GM19452 (cell line): ENCODE measurements around the gene ARID1B.
"Not testable (repeated sequence)": the region's sequence is repeated elsewhere in the genome, so short reads cannot be mapped to it uniquely, and the experiment has no call there.

Source experiments
- ATAC-seq: cut with Tn5 transposase; IDR thresholded peaks from one replicate; pipeline ENCODE4 v1.9.1; 2021; ENCODE audit not compliant: unreplicated experiment

ARID1B gene

DNA sequence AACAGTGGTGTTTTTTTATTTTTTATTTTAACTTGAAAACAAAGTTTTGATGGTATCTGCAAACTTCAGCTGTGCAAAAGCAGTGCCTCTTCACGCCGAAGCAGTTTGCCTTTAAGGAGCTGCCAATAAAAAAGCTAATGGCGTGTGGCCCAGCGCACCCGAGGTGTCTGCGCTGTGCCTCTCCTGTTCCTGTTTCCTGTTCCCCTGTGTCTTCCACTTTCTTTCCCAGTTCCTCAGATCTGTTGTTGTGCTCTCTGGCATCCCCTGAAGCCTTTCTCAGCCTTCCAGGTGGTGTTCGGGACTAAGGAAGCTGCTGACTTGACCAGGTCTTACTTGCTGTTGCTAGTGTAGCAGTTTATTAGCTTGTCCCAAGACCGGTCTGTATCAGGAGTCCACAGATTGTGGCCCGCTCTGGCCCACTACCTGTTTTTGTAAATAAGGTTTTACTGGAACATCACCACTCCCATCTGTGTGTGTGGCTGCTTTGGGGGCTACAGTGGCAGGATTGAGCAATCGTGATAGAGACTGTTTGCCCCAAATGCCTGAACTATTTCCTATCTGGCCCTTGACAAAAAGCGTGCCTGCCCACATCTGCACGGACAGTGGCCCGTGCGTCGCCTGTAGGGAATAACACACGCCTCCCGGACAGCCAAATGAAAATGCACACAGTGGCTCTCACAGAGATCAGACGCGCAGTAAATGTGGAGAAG, 367.8 kb downstream of the ARID1B start:
- ATAC-seq: no peak

DNA sequence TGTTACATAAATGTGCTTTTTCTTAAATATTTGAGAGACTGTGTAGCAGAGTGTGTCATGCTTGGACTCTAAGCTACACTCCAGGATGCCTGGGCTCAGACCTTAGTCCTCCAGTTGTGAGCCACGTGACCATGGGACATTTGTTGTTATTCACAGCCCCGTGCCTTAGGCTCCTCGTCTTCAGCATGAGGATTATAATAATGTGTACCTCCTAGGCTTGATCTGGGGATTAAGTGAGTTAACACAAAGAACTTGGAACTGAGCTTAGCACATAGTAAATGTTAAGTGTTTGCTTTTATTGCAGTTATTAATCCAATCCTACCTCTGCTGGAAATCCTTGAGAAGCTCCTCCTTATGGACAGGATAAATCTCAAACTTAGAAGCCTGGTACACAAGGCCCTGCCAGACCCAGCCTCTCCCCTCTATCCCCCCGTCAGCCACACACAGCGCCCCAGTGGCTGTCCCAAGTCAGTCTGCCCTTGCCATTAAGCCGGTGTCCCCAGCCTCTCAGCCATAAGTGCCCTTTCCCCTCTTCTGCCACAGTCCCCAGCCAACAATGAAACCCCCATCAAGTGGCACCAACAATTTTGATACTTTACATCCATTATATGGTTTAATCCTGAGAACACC, 368.6 kb downstream of the ARID1B start:
- no peak for ATAC-seq

DNA sequence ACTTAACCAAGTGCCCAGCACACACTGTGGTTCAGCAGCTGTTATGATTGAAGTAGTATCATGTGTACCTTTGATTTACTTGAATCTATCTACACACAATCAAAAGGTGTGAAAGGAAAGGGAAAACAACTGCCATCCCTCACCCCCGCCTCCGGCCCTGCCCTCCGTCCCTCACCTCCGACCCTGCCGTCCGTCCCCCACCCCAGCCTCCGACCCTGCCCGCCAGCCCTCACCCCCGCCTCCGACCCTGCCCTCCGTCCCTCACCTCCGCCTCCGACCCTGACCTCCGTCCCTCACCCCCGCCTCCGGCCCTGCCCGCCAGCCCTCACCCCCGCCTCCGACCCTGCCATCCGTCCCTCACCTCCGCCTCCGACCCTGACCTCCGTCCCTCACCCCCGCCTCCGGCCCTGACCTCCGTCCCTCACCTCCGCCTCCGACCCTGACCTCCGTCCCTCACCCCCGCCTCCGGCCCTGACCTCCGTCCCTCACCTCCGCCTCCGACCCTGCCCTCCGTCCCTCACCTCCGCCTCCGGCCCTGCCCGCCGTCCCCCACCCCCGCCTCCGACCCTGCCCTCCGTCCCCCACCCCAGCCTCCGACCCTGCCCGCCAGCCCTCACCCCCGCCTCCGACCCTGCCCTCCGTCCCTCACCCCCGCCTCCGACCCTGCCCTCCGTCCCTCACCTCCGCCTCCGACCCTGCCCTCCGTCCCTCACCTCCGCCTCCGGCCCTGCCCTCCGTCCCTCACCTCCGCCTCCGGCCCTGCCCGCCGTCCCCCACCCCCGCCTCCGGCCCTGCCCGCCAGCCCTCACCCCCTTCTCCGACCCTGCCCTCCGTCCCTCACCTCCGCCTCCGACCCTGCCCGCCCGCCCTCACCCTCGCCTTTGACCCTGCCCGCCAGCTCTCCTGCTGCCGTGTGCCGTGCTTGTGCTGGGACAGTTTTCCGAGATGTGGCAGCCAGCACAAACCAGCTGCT, 370.2 kb downstream of the ARID1B start:
- ATAC-seq: not testable (repeated sequence)

DNA sequence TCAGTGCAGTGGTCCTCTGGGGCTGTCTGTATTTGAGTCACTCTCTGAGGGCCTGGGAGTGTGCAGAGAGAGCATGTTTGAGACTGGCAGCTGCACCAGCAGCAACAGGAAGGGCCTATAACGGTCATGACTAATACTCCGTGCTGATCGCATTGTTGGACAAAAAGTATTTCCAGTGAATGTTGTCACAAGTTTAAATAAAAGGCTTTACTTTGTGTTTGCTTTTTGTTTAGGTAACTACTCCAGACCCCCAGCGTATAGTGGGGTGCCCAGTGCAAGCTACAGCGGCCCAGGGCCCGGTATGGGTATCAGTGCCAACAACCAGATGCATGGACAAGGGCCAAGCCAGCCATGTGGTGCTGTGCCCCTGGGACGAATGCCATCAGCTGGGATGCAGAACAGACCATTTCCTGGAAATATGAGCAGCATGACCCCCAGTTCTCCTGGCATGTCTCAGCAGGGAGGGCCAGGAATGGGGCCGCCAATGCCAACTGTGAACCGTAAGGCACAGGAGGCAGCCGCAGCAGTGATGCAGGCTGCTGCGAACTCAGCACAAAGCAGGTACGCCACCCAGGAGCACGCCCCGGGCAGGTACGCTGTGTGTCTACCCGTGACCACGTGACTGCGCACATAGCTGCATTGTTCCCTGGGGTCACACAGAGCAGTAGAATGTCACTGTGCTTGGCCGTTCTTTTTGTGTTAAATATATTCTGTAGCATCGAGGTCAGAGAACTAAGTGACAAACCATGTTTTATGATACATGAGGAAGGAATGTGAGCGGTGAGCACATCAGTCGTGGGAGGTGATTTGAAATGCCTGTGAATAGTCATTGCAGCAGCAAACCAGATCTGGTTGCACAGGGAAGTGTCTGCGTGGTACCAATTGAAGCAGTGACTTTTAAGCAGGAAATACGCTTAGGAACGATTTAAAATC, 371.5 kb downstream of the ARID1B start:
- ATAC-seq: no peak

DNA sequence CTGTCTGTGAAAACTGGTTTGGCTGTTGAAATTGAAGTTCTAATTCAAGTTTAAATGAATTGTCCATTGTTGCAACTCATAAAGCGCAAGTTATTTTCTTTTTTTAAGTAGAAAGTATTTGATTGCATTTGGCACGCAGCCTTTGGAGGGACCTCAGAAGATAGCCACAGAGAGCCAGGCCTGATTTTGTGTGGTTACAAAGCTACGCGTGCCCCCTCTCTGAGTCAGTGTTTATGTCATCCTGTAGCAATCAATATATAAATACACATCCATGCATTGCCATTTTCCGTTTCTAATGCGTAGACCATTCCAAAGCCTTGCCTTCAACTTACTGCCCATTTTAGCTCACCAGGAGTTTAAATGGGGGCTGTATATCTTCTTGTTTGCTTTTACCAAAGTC, 372.9 kb downstream of the ARID1B start:
- no peak for ATAC-seq

DNA sequence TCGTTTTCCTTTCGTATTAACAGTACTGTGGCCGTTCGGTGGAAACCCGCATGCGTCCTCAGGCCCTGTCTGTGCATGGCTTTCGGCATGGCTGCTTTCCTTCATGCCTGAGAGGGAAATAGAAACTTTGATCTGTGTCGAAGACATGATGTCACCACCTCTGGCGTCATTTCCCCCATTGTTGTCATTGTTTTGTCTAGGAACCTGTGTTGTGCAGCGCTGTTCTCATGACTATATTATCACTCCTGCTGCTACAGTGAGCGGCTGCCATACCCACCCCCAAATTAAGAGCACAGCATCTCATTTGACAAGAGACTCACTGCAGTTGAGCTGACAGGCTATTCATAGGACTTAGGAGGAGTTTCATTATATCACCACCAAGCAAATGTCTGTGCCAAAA, 373.9 kb downstream of the ARID1B start:
- no peak for ATAC-seq

DNA sequence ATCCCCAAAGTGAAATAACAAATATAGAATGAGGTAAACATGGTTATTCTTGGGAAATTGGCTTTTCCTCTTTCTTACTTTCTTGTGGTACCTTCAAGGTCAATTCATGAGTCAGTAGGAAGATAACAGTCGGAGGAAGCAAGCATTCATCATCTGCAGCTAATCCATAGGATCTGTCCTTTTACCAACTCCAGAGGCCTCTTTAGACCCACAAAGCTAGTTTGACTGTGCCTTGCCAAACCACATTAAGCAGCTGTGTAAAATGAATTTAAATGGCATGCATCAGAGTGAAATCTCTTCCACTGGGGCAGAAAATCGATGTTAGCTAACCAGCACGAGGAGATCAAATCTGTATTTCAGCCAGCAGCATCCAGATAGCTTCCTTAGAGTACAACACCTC, 374.8 kb downstream of the ARID1B start:
- ATAC-seq: no peak

DNA sequence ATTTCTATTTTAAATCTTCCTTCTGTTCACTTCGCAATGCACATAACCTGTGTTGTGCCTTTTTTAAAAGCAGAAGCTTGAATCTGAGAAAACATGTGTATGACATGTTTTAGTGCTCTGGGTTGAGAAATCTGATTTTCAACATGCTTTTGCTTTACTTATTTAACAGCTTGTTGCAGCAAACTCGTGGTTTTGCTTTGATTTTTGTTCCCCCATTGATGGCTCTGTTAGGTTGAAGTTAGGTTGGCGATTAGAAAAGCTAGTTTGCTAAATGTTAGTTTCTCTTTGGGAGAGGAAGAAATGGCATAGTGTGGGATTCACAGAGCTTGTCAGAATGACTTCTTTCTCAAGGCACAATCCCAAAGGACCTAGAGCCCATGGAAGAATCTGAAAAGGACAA, 375.4 kb downstream of the ARID1B start:
- no peak for ATAC-seq

DNA sequence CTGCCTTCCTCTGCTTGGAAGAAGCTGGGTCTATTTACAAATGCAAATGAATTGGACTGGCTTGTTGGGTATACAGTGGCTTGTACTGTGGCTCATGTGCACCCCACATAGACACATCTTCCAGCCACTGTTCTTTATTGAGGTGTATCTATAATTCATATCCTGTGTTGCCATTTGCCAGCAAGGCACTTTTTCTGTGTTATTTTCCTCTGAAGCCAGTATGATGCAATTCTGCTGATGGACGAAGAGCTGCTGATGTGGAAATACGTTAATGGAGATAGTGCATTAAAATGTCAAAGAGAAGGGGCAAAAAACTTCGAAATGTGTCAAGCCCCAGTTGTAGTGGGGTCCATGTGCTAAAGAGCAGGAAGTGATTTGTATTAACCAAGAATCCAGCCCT, 378.6 kb downstream of the ARID1B start:
- ATAC-seq: no peak

DNA sequence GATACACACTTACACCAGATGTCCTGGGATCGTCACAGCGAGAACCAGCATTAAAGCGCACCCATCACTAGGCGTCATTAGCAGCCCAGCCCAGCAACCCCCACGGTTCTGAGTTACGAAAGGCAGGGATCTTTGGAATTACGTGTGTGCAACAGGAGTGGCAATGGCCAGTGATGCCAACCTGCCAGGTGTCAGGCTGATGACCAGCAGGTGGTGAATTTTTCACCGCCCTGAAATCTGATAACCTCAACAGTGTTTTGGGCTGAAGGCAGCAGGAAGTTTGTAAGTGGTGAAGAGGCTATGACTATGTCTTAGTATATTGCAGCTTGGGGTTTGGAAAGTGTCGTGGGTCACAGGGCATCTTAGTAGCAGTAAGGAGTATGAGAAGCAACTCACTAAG, 380.1 kb downstream of the ARID1B start:
- no peak for ATAC-seq

DNA sequence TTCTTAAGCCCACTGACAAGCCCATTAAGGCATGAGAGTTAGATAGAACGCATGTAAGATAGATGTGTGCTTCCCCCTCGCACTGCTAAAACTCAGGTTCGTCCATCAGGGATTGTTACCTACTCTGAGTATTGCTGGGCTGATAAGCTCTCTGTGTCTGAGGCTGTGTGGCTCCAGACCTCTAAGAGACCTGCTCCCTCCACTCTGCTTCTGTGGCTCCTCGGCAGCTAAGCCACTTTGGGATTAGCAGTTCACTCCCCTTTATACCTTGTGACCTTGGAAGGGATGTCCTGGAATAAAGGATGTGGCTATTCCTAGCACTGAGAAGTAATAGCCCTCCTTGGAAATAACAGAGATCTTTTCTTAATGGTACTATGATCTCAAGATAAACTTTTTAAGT, 381.3 kb downstream of the ARID1B start:
- ATAC-seq: no peak

DNA sequence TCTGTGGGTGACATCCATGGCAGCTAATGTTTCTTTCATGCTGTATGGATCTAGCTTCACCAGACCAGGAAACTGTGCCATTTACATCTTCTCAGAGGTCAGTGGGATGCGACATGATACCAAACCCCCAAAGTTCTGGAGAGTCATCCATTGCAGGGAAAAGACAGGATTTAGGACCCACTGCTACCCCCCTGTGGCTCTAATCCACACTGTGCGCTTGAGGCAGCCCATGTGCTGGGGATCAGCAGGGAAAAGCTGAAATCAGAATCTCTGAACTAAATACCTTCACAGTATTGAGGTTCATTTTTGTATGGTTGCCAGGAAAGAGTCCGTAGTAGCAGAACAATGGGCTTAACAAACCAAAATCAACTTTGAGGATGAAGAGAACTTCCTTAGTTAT, 381.7 kb downstream of the ARID1B start:
- no peak for ATAC-seq

DNA sequence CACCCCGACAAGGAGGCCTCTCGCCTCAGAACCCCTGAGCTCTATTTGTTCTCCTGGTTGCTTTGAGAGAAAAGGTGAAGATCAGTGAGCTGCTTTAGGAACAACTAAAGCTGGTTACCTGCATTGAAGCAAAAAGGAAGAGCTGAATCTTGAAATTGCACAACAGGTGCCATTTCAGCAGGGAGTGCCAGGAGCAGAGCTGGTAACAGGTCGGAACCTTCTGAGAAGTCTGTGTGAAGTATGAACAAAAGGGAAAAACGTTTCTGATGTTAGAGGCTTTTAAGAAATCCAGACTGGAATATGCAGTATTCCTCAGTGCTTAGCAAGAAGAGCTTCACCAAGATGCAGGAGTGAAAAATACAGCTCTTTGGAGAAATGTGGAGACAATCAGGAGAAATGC, 382.2 kb downstream of the ARID1B start:
- ATAC-seq: no peak

DNA sequence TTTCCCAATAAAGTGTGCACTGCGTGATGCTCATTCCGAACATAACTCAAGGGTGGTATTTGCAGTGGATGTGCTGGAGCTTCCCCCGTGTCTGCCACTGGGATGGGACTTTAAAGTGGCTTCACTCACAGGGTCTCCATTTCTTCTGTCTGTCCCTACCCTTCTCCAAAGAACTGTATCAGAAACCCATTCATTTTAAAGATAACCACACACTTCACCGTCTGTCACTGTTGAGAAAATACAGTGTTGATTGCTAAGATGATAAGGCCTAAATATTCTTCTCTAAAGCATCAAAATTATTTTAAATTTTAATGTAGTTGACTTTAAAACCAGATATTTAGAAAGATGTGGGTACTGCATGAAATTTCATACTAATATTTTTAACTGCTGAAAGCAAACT, 384.7 kb downstream of the ARID1B start:
- no peak for ATAC-seq

DNA sequence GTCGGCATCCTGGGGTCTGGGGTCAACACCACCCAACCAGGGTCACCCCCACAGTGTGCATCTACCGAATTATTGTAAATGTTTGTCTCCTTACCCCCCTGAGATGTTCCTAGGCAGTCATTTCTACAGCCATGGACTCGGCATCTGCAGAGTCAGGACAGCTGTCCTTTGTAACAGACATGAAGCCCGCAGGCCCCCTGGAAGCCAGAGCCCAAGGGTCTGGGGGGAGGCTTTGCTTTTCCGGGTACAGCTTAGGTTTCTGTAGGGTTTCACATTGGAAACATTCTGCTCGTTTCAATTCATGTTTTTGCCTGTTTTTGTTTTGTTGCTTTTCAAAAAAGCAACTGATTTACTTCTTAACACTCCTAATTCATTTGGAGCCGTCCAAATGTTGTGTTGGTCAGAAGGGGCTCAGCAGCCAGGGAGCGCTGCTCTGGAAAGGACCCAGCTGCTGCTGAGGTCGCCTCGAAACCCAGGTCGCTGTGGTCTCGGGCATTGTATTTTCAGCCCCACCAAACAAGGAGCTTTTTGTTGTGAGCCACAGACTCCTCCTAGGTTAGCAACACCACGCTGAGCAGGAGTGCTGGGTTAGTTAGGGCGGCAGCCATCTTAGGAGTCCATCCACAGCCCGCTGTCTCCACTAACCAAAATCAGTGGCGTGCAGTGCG, 385.7 kb downstream of the ARID1B start:
- ATAC-seq: no peak

DNA sequence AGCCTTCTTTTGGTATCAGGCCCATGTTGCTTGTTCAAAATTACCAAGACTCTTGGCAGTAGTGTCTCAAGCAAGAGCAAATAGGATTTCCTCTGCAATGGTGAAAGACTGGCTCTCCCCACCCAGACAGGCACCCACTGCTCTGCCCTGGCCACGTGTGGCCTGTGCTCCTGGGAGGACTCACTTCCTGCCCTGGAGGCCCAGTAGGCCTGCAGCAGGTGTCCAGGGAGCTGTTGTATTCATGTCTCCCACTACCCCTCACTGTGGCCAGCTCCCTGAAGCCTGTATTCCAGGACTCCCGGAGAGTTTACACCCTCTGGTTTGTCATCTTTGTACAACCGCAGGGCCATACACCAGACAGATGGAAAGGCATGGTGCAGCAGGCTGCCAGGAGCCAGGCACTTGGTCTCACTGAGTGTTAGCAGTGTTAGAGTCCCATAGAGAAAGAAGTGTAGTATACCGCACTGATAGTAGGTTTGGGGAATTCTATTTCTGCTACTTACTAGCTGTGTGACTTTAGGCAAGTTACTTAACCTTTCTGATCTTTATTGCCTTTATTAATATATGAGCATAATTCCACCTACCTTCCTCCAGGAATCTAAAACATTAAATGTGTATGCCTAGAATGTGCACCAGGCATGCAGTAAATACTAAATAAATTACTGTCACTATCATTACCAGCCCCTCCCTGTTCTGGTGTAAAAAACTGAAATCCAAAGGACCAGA, 386.4 kb downstream of the ARID1B start:
- ATAC-seq: no peak

DNA sequence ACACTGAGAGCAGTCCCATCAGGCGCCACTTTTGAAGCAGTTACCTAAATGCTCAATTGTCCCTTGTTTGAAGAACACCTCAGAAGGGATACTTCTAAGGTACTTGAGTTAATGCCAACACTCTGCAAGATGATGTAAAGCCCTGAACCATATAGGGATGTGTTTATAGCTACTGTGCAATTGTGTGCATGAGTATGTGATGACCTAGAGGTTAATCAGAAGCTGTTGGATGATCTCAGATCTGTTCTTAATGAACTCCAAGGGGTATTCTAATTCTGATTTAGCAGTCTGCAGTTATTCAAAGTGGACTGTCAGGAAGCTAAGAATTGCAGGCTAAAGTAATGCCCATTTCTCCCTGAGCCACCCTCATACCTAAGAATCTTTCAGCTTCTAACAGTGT, 387.8 kb downstream of the ARID1B start:
- no peak for ATAC-seq

DNA sequence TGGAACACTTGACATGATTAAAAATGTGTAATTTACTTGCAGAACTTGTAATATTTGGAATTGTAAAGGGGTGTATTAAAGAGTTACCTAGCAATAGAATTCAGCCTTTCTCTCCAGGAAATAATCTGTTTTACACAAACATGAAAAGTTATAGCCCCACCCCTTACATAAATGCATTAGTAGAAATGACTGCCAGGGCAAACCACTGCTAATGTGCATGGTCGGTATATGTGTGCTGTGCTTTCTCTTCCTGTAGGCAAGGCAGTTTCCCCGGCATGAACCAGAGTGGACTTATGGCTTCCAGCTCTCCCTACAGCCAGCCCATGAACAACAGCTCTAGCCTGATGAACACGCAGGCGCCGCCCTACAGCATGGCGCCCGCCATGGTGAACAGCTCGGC, 389.6 kb downstream of the ARID1B start:
- ATAC-seq: no peak

DNA sequence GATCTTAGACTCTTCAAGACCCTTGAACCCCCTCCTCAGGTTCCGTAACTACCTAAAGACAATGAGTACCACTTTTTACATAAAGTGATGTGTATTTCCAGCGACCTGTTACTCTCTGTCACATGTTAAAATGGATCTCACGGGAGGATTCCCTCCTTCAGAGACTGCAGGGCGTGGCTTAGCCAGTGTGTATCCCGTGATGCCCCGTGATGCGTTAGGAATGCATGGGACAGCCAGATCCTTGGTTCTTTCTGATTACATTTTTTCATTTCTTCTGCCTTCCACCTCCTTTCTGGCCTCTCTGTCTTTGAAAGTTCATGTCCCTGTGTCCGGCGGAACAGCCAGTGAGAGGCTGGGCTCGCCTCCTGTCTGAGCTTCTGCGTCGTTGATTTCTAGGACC, 390.7 kb downstream of the ARID1B start:
- ATAC-seq: no peak

DNA sequence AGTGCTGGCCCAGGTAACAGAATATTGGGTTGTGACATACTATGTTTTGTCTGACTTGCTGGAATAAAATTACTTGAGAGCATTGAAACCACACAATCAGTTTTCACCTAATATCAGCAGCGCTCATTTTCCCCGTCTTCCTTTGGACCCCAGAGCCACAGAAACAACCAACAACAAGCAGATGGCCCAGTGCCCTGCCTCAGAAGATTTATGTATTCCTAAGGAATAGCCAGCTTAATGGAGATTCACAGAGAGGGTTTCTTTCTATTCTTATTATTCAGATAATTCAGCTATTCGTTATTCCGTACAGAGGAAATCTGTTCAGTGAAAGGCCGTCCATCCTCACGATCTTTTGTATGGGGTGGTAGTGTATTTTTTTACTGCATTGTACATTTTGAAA, 391.3 kb downstream of the ARID1B start:
- no peak for ATAC-seq
